IMR-90 (cell line): ENCODE measurements around the gene DUOX1. TPM values are rescaled to one million over a fixed set of nuclear protein-coding genes. Genes with fewer than 3 reads are reported as not detected.
A peak's percentile ranks its signal among the peaks of the same experiment; 100 is the strongest.

Experiments
- ATAC-seq: fragments of 200-7000 bp; cut with Tn5 transposase; 2 replicates; pipeline ENCODE4 v1.9.1; 2020; ENCODE audit warnings: low read depth, mild to moderate bottlenecking, moderate library complexity
- BruUV-seq: library from RNA; stranded (reverse); fragments of 400-500 nt; replicated peaks from 2 replicates; lab custom pipeline; 2021; lab: Mats Ljungman, UMichigan
- CTCF ChIA-PET: fragments of 300-600 bp; formaldehyde crosslinking; extraction: SDS; loops from one replicate; lab custom pipeline; 2021; ENCODE audit warnings: antibody characterized with exemption; lab: Yijun Ruan, JAX
- POLR2A ChIA-PET: fragments of 300-600 bp; sonication (Branson Sonifier 250); formaldehyde crosslinking; loops from one replicate; lab custom pipeline; 2022; ENCODE audit warnings: antibody characterized with exemption; ENCODE audit not compliant: unreplicated experiment; lab: Charles Lee
- DNase-seq: peaks from one replicate; pipeline ENCODE4 v3.0.0; 2013
- H2AFZ ChIP-seq: replicated peaks from 2 replicates; pipeline ENCODE3; 2013; ENCODE audit warnings: low read length, mild to moderate bottlenecking; ENCODE audit not compliant: poor library complexity
- H2AK5ac ChIP-seq: 2 replicates; pipeline ENCODE4 v1.6.1; 2013; ENCODE audit warnings: low read depth, low read length, inconsistent platforms
- H2AK9ac ChIP-seq: replicated peaks from 2 replicates; pipeline ENCODE3; 2013; ENCODE audit warnings: mild to moderate bottlenecking, low read depth, low read length, moderate library complexity; ENCODE audit not compliant: poor library complexity
- H2BK120ac ChIP-seq: 2 replicates; pipeline ENCODE4 v1.6.1; 2013; ENCODE audit warnings: low read depth, low read length, inconsistent platforms
- H2BK15ac ChIP-seq: 3 replicates; pipeline ENCODE4 v1.6.1; 2013; ENCODE audit warnings: low read depth, low read length, inconsistent platforms
- H2BK20ac ChIP-seq: 2 replicates; pipeline ENCODE4 v1.6.1; 2013; ENCODE audit warnings: low read depth, mild to moderate bottlenecking, inconsistent platforms, low read length, moderate library complexity
- H2BK5ac ChIP-seq: 2 replicates; pipeline ENCODE4 v1.6.1; 2013; ENCODE audit warnings: mild to moderate bottlenecking, low read depth, low read length, inconsistent platforms; ENCODE audit not compliant: poor library complexity, severe bottlenecking
- H3K14ac ChIP-seq: replicated peaks from 2 replicates; pipeline ENCODE4 v1.6.1; 2013; ENCODE audit warnings: low read depth, low read length, inconsistent platforms
- H3K18ac ChIP-seq: 2 replicates; pipeline ENCODE4 v1.6.1; 2013; ENCODE audit warnings: low read depth, low read length, control low read depth
- H3K23ac ChIP-seq: 2 replicates; pipeline ENCODE4 v1.6.1; 2013; ENCODE audit warnings: low read depth, low read length, inconsistent platforms
- H3K27ac ChIP-seq: 2 replicates; pipeline ENCODE4 v1.5.1; 2013; ENCODE audit warnings: mild to moderate bottlenecking, control low read depth, low read length; ENCODE audit not compliant: insufficient read depth
- H3K27me3 ChIP-seq: 2 replicates; pipeline ENCODE4 v1.6.1; 2013; ENCODE audit warnings: low read length; ENCODE audit not compliant: control insufficient read depth, insufficient read depth
- H3K36me3 ChIP-seq: 2 replicates; pipeline ENCODE4 v1.6.1; 2013; ENCODE audit warnings: low read length, mixed read lengths; ENCODE audit not compliant: control insufficient read depth, insufficient read depth
- H3K4ac ChIP-seq: 2 replicates; pipeline ENCODE4 v1.6.1; 2013; ENCODE audit warnings: low read depth, low read length, inconsistent platforms
- H3K4me1 ChIP-seq: 2 replicates; pipeline ENCODE4 v1.6.1; 2013; ENCODE audit warnings: low read length, mixed read lengths; ENCODE audit not compliant: control insufficient read depth, insufficient read depth
- H3K4me2 ChIP-seq: 2 replicates; pipeline ENCODE4 v1.6.1; 2013; ENCODE audit warnings: low read depth, mild to moderate bottlenecking, control low read depth, low read length, moderate library complexity
- H3K4me3 ChIP-seq: 2 replicates; pipeline ENCODE4 v1.5.1; 2013; ENCODE audit warnings: low read depth, mild to moderate bottlenecking, control low read depth, low read length, moderate library complexity; ENCODE audit not compliant: insufficient read depth
- H3K56ac ChIP-seq: 2 replicates; pipeline ENCODE4 v1.6.1; 2013; ENCODE audit warnings: low read length, inconsistent platforms; ENCODE audit not compliant: insufficient read depth; ENCODE audit errors: extremely low read depth
- H3K79me1 ChIP-seq, 2 experiments: 2 replicates each; pipeline ENCODE4 v1.6.1; 2013; ENCODE audit warnings: low read length in 2 of 2, inconsistent platforms in 1 of 2, low read depth in 1 of 2
- H3K9ac ChIP-seq: 2 replicates; pipeline ENCODE4 v1.6.1; 2013; ENCODE audit warnings: low read depth, low read length, control low read depth
- H3K9me1 ChIP-seq: 2 replicates; pipeline ENCODE4 v1.6.1; 2013; ENCODE audit warnings: low read length, inconsistent platforms; ENCODE audit not compliant: insufficient read depth
- H3K9me3 ChIP-seq: 2 replicates; pipeline ENCODE4 v1.6.1; 2013; ENCODE audit warnings: low read length; ENCODE audit not compliant: control insufficient read depth, insufficient read depth
- H4K20me1 ChIP-seq: 2 replicates; pipeline ENCODE4 v1.6.1; 2013; ENCODE audit warnings: low read length, inconsistent platforms; ENCODE audit not compliant: insufficient read depth
- H4K5ac ChIP-seq: 2 replicates; pipeline ENCODE4 v1.6.1; 2013; ENCODE audit warnings: mild to moderate bottlenecking, low read depth, low read length, control low read depth
- H4K8ac ChIP-seq, 2 experiments: 2 replicates each; pipeline ENCODE4 v1.6.1; 2013; ENCODE audit warnings: low read depth in 2 of 2, low read length in 2 of 2, control low read depth in 1 of 2, inconsistent platforms in 1 of 2
- H4K91ac ChIP-seq: 2 replicates; pipeline ENCODE4 v1.6.1; 2013; ENCODE audit warnings: low read depth, low read length, inconsistent platforms; ENCODE audit not compliant: insufficient read depth
- POLR2A ChIP-seq: IDR thresholded peaks from 2 replicates; pipeline ENCODE4 v1.6.1; 2012; ENCODE audit warnings: mild to moderate bottlenecking, low read depth, low read length
- RCOR1 ChIP-seq: IDR thresholded peaks from 2 replicates; pipeline ENCODE4 v1.6.1; 2012; ENCODE audit warnings: mild to moderate bottlenecking, low read length, improper control_type of control experiment; ENCODE audit not compliant: insufficient replicate concordance
- WGBS, 2 experiments: methylation state at CpG; one replicate each; pipeline versions ENCODE4 v1.1.5 to v1.1.7; 2013; ENCODE audit warnings: missing lambda C conversion rate in 2 of 2; ENCODE audit not compliant: insufficient read length in 1 of 2; ENCODE audit errors: extremely low coverage in 2 of 2; 5-methylcytosine and 5-hydroxymethylcytosine counted together
- dilution Hi-C: fragments of 300-500 bp; cut with HindIII; formaldehyde crosslinking; loops from one replicate; pipeline ENCODE4 v1.14.3; 2018; ENCODE audit warnings: low sequenced_read_pairs; ENCODE audit not compliant: unreplicated experiment
- in situ Hi-C: fragments of 300-500 bp; cut with MboI; formaldehyde crosslinking; loops from 3 replicates; pipeline ENCODE4 v1.14.3; 2019; ENCODE audit warnings: low sequenced_read_pairs, inconsistent platforms, mixed read lengths
- intact Hi-C: fragments of 100-400 bp; cut with micrococcal nuclease; formaldehyde crosslinking; loops from 2 replicates; pipeline ENCODE4 v1.10.0; 2022
- polyA plus RNA-seq, 3 experiments: library from polyadenylated mRNA; depleted of rRNA; stranded (reverse); fragments of >200 nt; gene quantifications; 2 replicates each; pipeline ENCODE4 v1.2.3, GENCODE V29; 2012; ENCODE audit warnings: low replicate concordance in 1 of 3
- total RNA-seq: library from RNA; depleted of rRNA; stranded (reverse); fragments of >200 nt; gene quantifications from 2 replicates; pipeline ENCODE4 v1.2.3, GENCODE V29; 2012
- TF ChIP-seq, protein P1 (sequence below): fragments of 150-350 bp; IDR thresholded peaks from 2 replicates; pipeline ENCODE4 v1.6.1; 2017; ENCODE audit warnings: mild to moderate bottlenecking, antibody characterized with exemption, low read length, low read depth

DUOX1 gene
- total and polyA plus RNA-seq, 2 of the 4 experiments (the other 2 are of a cell fraction) = not detected

DNA sequence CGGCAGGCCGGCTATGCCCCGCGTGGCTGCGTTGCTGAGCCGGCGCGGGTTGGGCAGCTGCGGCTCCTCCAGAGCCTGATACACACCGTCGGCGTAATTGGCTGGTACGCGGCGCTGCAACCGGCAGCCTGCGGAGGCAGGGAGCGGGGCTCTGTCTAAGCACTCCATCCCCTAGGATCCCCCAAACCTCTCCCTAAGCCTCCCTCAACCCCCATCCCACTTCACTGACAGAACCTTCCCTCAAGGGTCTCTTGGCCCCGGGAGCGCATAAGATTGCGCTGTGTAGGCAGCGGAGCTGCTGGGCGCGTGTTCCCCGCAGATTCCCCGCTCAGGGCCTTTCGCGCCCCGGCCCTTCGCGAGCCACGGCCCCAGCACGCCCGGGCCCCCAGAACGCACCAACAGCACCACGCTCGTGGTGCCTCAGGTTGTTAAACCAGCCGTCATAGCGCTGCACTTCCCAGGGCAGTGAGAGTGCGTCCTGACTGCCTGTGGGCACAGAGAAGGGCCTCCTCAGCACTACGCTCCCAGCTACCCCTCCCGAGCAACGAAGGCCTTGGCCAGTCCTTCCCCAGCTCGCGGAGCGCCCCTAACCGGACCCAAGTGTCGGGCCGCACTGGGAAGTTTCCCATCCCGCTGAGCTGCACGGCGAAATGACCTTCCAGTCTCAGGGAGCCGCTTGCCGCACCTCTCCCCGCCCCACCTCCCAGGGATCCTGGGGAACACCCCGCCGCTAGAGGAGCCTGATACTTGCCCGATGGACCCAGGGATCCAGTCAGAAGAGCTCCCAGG, 17.0 kb upstream of the DUOX1 start:
- POLR2A ChIA-PET = no interaction called here
- TF ChIP-seq RCOR1 (no peak), POLR2A (no peak)
- TF ChIP-seq, protein P1, sequence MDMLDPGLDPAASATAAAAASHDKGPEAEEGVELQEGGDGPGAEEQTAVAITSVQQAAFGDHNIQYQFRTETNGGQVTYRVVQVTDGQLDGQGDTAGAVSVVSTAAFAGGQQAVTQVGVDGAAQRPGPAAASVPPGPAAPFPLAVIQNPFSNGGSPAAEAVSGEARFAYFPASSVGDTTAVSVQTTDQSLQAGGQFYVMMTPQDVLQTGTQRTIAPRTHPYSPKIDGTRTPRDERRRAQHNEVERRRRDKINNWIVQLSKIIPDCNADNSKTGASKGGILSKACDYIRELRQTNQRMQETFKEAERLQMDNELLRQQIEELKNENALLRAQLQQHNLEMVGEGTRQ = no peak

More for the DNA sequence above, 17.0 kb upstream of the DUOX1 start:
- Histone ChIP-seq H3K14ac (no peak overlapping the region), H4K91ac (no peak overlapping the region), H2AK5ac (no peak overlapping the region), H3K4ac (no peak overlapping the region), H3K23ac (no peak overlapping the region), H3K27me3 (peaks cover 86% of the 10 kb centered on the region), H3K9ac (no peak overlapping the region), H3K18ac (no peak overlapping the region), H4K20me1 (no peaks in the 10 kb centered on the region), H2AK9ac (no peak overlapping the region), H3K36me3 (no peaks in the 10 kb centered on the region), H3K27ac (no peak overlapping the region), H3K79me1 (no peaks in the 10 kb centered on the region), H2BK120ac (no peak overlapping the region), H3K4me2 (no peak overlapping the region; the same call in 1 of the 2 replicates), H2BK20ac (no peak overlapping the region), H4K8ac (no peak overlapping the region), H3K4me3 (no peak overlapping the region), H2BK5ac (no peak overlapping the region), H3K4me1 (no peaks in the 10 kb centered on the region; the same call in 1 of the 2 replicates), H3K9me1 (no peaks in the 10 kb centered on the region), H2BK15ac (no peak overlapping the region), H2AFZ (peak overlapping the region; percentile 13), H4K5ac (no peak overlapping the region), H3K9me3 (no peaks in the 10 kb centered on the region), H3K56ac (no peak overlapping the region)
- no TSS peak for BruUV-seq
- in situ Hi-C loops (no loop called here), dilution Hi-C loops (no loop called here), intact Hi-C loops (no loop called here)
- ATAC-seq = peak; percentile 19; the same call in 1 of the 2 replicates
- CTCF ChIA-PET = no interaction called here
- no peak for DNase-seq
- 1% methylated on average over 20 of the region's 58 CpGs; no CpG with 5 or more reads in 1 of the 2 experiments for WGBS, 2 experiments
